Loucy (cell line): ENCODE data around the gene GABBR2.

Experiments
- EZH2phosphoT487 ChIP-seq: fragments of 200-600 bp; IDR thresholded peaks from 2 replicates; pipeline ENCODE4 v1.6.1; 2018; ENCODE audit warnings: antibody characterized with exemption, mild to moderate bottlenecking, moderate library complexity, borderline replicate concordance
- TF ChIP-seq, protein P1 (sequence below): fragments of 200-600 bp; sonication (generic); conservative IDR thresholded peaks from 2 replicates; pipeline ENCODE4 v1.5.1; 2014; ENCODE audit warnings: mild to moderate bottlenecking, antibody characterized with exemption, low read length

DNA sequence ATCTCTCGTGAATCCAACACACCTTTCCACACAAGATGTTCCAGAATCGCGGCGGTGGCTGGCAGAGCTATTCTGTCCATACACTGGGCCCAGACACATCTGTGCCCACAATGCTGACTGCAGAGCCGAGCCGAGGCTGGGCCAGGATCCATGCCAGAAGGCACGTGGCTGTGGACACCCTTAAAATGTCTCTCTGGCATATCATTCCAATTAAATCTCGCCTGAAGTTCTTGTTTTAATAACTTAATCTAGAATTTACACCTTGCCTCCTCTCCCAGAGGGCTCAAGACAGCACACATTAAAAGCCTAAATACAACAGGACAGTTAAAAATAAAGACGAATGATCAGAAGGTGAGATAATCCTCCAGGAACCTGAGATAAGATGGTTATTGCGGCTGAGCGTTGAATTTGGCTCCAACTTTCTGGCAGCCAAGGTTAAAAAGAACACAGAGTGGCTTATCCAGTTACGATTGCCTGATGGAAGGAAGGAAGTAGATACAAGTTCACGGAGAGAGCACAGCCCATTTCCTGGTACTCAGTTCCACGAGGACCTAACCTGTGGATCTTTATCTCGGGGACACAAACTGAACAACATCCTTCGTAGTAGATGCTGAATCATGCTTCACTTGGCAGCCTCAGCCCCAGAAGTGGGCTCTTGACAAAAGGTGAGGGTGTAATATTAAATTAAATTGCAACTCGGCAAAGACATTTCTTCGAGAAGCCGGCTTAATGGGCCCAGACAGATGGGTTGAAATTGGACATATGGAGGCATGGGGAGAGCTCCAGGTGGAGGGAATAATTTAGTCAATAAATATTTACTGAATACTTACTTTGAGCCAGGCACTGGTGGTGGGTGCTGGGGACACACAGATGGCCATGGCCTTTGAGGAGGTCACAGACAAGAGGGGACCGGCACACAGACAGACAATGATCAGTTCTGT lies 367.3 kb downstream of the GABBR2 start:
- TF ChIP-seq, protein P1, sequence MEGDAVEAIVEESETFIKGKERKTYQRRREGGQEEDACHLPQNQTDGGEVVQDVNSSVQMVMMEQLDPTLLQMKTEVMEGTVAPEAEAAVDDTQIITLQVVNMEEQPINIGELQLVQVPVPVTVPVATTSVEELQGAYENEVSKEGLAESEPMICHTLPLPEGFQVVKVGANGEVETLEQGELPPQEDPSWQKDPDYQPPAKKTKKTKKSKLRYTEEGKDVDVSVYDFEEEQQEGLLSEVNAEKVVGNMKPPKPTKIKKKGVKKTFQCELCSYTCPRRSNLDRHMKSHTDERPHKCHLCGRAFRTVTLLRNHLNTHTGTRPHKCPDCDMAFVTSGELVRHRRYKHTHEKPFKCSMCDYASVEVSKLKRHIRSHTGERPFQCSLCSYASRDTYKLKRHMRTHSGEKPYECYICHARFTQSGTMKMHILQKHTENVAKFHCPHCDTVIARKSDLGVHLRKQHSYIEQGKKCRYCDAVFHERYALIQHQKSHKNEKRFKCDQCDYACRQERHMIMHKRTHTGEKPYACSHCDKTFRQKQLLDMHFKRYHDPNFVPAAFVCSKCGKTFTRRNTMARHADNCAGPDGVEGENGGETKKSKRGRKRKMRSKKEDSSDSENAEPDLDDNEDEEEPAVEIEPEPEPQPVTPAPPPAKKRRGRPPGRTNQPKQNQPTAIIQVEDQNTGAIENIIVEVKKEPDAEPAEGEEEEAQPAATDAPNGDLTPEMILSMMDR = no peak
- TF ChIP-seq EZH2phosphoT487 = no peak
